Dermis microvascular lymphatic vessel endothelial cell (primary cell): Measurements from ENCODE around the gene LRRC55. TPM values are rescaled to one million over a fixed set of nuclear protein-coding genes. Genes with fewer than 3 reads are reported as not detected.

Experiments
- DNase-seq, 2 donors: peaks; one replicate each; pipeline versions ENCODE4 v3.0.0 to v3.0.0-alpha.2; 2010; ENCODE audit warnings: low read depth in 2 of 2
- total RNA-seq: library from RNA; depleted of rRNA; stranded (reverse); fragments of >200 nt; gene quantifications from 2 replicates; pipeline ENCODE4 v1.2.1, GENCODE V29; 2014

Gene LRRC55
- 0.13 TPM in 2 replicates for total RNA-seq

GRCh38 chr11:57181678-57182305 lies at the start of gene LRRC55:
Gene LRRC55 (plus strand): TSS chr11:57181953. CDS start chr11:57182023, 70 bp downstream.
- no peak for DNase-seq

- no peak for DNase-seq
Observed at GRCh38 chr11:57133366-57134038, 48.3 kb upstream of the LRRC55 start.

GRCh38 chr11:57134284-57134683 lies 47.5 kb upstream of the LRRC55 start:
- DNase-seq = no peak

GRCh38 chr11:57135020-57135751 lies 46.6 kb upstream of the LRRC55 start:
- no peak for DNase-seq

GRCh38 chr11:57140568-57140967 lies 41.2 kb upstream of the LRRC55 start:
- DNase-seq = no peak

GRCh38 chr11:57143459-57143858 lies 38.3 kb upstream of the LRRC55 start:
- no peak for DNase-seq

- DNase-seq = no peak
Observed at GRCh38 chr11:57144075-57144474, 37.7 kb upstream of the LRRC55 start.

GRCh38 chr11:57144531-57145320 lies 37.0 kb upstream of the LRRC55 start:
- no peak for DNase-seq

GRCh38 chr11:57146301-57146700 lies 35.5 kb upstream of the LRRC55 start:
- no peak for DNase-seq

GRCh38 chr11:57148621-57149020 lies 33.1 kb upstream of the LRRC55 start:
- no peak for DNase-seq

GRCh38 chr11:57150454-57150917 lies 31.3 kb upstream of the LRRC55 start:
- no peak for DNase-seq

GRCh38 chr11:57152134-57152533 lies 29.6 kb upstream of the LRRC55 start:
- no peak for DNase-seq

- no peak for DNase-seq
Observed at GRCh38 chr11:57153448-57153847, 28.3 kb upstream of the LRRC55 start.

- no peak for DNase-seq
Observed at GRCh38 chr11:57154739-57155138, 27.0 kb upstream of the LRRC55 start.

- DNase-seq = peak in 1 of 2 donors; percentile 35
Observed at GRCh38 chr11:57155400-57155799, 26.4 kb upstream of the LRRC55 start.

GRCh38 chr11:57155838-57156607 lies 25.7 kb upstream of the LRRC55 start:
- no peak for DNase-seq

GRCh38 chr11:57156928-57157327 lies 24.8 kb upstream of the LRRC55 start:
- DNase-seq = no peak

GRCh38 chr11:57157624-57158023 lies 24.1 kb upstream of the LRRC55 start:
- DNase-seq = no peak

- no peak for DNase-seq
Observed at GRCh38 chr11:57158180-57158579, 23.6 kb upstream of the LRRC55 start.

GRCh38 chr11:57158599-57158998 lies 23.2 kb upstream of the LRRC55 start:
- no peak for DNase-seq

- DNase-seq = no peak
Observed at GRCh38 chr11:57160665-57161064, 21.1 kb upstream of the LRRC55 start.
